K562 (cell line): ENCODE results near the gene ATP13A4. TPM values are rescaled to one million over a fixed set of nuclear protein-coding genes. Genes with fewer than 3 reads are reported as not detected.

ENCODE experiments used
- ATAC-seq: fragments of 200-7000 bp; cut with Tn5 transposase; 3 replicates; pipeline ENCODE4 v1.9.1; 2020; ENCODE audit warnings: moderate library complexity
- BruUV-seq: library from RNA; stranded (reverse); fragments of 400-500 nt; replicated peaks from 2 replicates; lab custom pipeline; 2021; lab: Mats Ljungman, UMichigan
- CTCF ChIA-PET: fragments of 300-600 bp; formaldehyde crosslinking; extraction: SDS; loops from one replicate; lab custom pipeline; 2021; ENCODE audit warnings: low intra/inter-chr PET ratio; lab: Yijun Ruan, JAX
- POLR2A ChIA-PET: fragments of 300-600, 350-650 bp; sonication (Branson Sonifier 250); formaldehyde crosslinking; extraction: SDS; loops from one replicate; lab custom pipeline; 2021; ENCODE audit warnings: antibody characterized with exemption, inconsistent platforms; lab: Yijun Ruan, JAX
- DNase-seq, 4 experiments: peaks; one replicate each; pipeline versions ENCODE4 v3.0.0 to v3.0.0-alpha.2; 2011 to 2018; ENCODE audit warnings: low spot score in 3 of 4, mixed read lengths in 3 of 4; ENCODE audit errors: extremely low read depth in 1 of 4
- FAIRE-seq: peaks from 2 replicates; lab custom pipeline; 2011; peaks lifted over from hg19 to GRCh38; lab: Jason Lieb, UNC
- H2AFZ ChIP-seq: 2 replicates; pipeline ENCODE4 v1.6.0; 2011; ENCODE audit warnings: low read depth, low read length, control low read depth, inconsistent platforms
- H3K27ac ChIP-seq: fragments of 200-600 bp; 3 replicates; pipeline ENCODE4 v1.8.0; 2011; ENCODE audit warnings: low read depth, mild to moderate bottlenecking, control low read depth, inconsistent platforms, low read length, moderate library complexity, mixed read lengths; ENCODE audit errors: extremely low read depth
- H3K27me3 ChIP-seq, 2 experiments: fragments of 300-600 bp in 1 of 2; 2 replicates in 1 of 2; 3 replicates in 1 of 2; pipeline versions ENCODE4 v1.6.0 to v1.8.0; 2011; ENCODE audit warnings: inconsistent platforms in 2 of 2, low read length in 2 of 2, mild to moderate bottlenecking in 1 of 2, mixed read lengths in 1 of 2, moderate library complexity in 1 of 2; ENCODE audit not compliant: control insufficient read depth in 2 of 2, insufficient read depth in 2 of 2
- H3K36me3 ChIP-seq: fragments of 300-600 bp; 3 replicates; pipeline ENCODE4 v1.8.0; 2011; ENCODE audit warnings: mild to moderate bottlenecking, low read length, inconsistent platforms; ENCODE audit not compliant: control insufficient read depth, insufficient read depth
- H3K4me1 ChIP-seq, 2 experiments: fragments of 200-600 bp in 1 of 2; replicated peaks in 1 of 2; 2 replicates in 1 of 2; 3 replicates in 1 of 2; pipeline versions ENCODE4 v1.5.1 to v1.8.0; 2011; ENCODE audit warnings: inconsistent platforms in 2 of 2, low read length in 2 of 2, mild to moderate bottlenecking in 1 of 2, mixed read lengths in 1 of 2, moderate library complexity in 1 of 2; ENCODE audit not compliant: control insufficient read depth in 2 of 2, insufficient read depth in 2 of 2
- H3K4me2 ChIP-seq: 2 replicates; pipeline ENCODE4 v1.6.1; 2011; ENCODE audit warnings: low read length, control low read depth, inconsistent platforms, mixed read lengths; ENCODE audit not compliant: insufficient read depth
- H3K4me3 ChIP-seq: fragments of 200-600 bp; sonication (generic), shearing (Covaris generic); 2 replicates; pipeline ENCODE4 v1.5.1; 2016; ENCODE audit warnings: control low read depth, inconsistent platforms
- H3K79me2 ChIP-seq: fragments of 200-600 bp; 3 replicates; pipeline ENCODE4 v1.8.0; 2011; ENCODE audit warnings: low read length, inconsistent platforms; ENCODE audit not compliant: control insufficient read depth, insufficient read depth
- H3K9ac ChIP-seq, 2 experiments: 2 replicates each; pipeline versions ENCODE4 v1.6.0 to v1.6.1; 2011; ENCODE audit warnings: low read depth in 2 of 2, low read length in 2 of 2, control low read depth in 1 of 2, inconsistent platforms in 1 of 2, mild to moderate bottlenecking in 1 of 2, mixed read lengths in 1 of 2; ENCODE audit not compliant: insufficient read depth in 1 of 2
- H3K9me1 ChIP-seq: one replicate; pipeline ENCODE4 v1.6.0; 2011; ENCODE audit warnings: inconsistent platforms, mild to moderate bottlenecking, low read length, moderate library complexity; ENCODE audit not compliant: control insufficient read depth, insufficient read depth
- H3K9me3 ChIP-seq: replicated peaks from 2 replicates; pipeline ENCODE4 v1.5.1; 2011; ENCODE audit warnings: low read depth, low read length, inconsistent platforms; ENCODE audit not compliant: control insufficient read depth, insufficient read depth
- H4K20me1 ChIP-seq: replicated peaks from 2 replicates; pipeline ENCODE4 v1.6.1; 2011; ENCODE audit warnings: low read length, inconsistent platforms, mixed read lengths; ENCODE audit not compliant: control insufficient read depth, insufficient read depth
- BCL6 ChIP-seq: fragments of 250-450 bp; sonication (Bioruptor Pico); IDR thresholded peaks from 2 replicates; pipeline ENCODE4 v1.4.0; 2020
- CHCHD3 ChIP-seq: fragments of 250-450 bp; sonication (Bioruptor Pico); IDR thresholded peaks from 2 replicates; pipeline ENCODE4 v2.1.2; 2022; ENCODE audit warnings: mild to moderate bottlenecking
- FOXJ2 ChIP-seq: fragments of 200-800 bp; sonication (Bioruptor generic); IDR thresholded peaks from 2 replicates; pipeline ENCODE4 v1.6.1; 2016; ENCODE audit warnings: missing genetic modification characterization, missing compliant biosample characterization
- GABPB2 ChIP-seq: fragments of 250-450 bp; sonication (Bioruptor Pico); conservative IDR thresholded peaks from 2 replicates; pipeline ENCODE4 v1.5.1; 2021; ENCODE audit warnings: mild to moderate bottlenecking
- JUN ChIP-seq, 2 experiments: sonication (generic) in 1 of 2; formaldehyde crosslinking in 1 of 2; IDR thresholded peaks; 2 replicates each; pipeline versions ENCODE4 v1.6.1 to v1.8.0; 2012 to 2022; ENCODE audit warnings: borderline replicate concordance in 2 of 2, mild to moderate bottlenecking in 2 of 2, improper control_type of control experiment in 1 of 2, low read depth in 1 of 2, low read length in 1 of 2, missing genetic modification reagents in 1 of 2
- MCM7 ChIP-seq, 2 experiments: fragments of 450-650 bp; IDR thresholded peaks; 2 replicates each; pipeline ENCODE4 v1.6.1; 2016 to 2018
- PCBP2 ChIP-seq: fragments of 200-400 bp; formaldehyde crosslinking; IDR thresholded peaks from 2 replicates; pipeline ENCODE4 v1.6.1; 2018; ENCODE audit warnings: low read length, low read depth, mild to moderate bottlenecking, moderate library complexity; ENCODE audit not compliant: poor library complexity, severe bottlenecking
- PHB ChIP-seq: fragments of 250-450 bp; sonication (Bioruptor Pico); IDR thresholded peaks from 2 replicates; pipeline ENCODE4 v1.5.0; 2021
- POU5F1 ChIP-seq: fragments of 150-350 bp; IDR thresholded peaks from 2 replicates; pipeline ENCODE4 v1.6.1; 2014; ENCODE audit warnings: borderline replicate concordance, low read length, low read depth, mild to moderate bottlenecking; ENCODE audit not compliant: partially characterized antibody
- SRSF7 ChIP-seq: fragments of 200-400 bp; formaldehyde crosslinking; optimal IDR thresholded peaks from 2 replicates; pipeline ENCODE3; 2017; ENCODE audit warnings: mild to moderate bottlenecking, low read depth, low read length
- TAF7 ChIP-seq: fragments of 450-650 bp; IDR thresholded peaks from 2 replicates; pipeline ENCODE4 v1.6.1; 2016; ENCODE audit warnings: missing genetic modification characterization, missing compliant biosample characterization
- TGIF2 ChIP-seq: sonication (generic); formaldehyde crosslinking; IDR thresholded peaks from 2 replicates; pipeline ENCODE4 v1.8.1; 2022; ENCODE audit warnings: mild to moderate bottlenecking, missing genetic modification reagents, moderate library complexity
- ZNF212 ChIP-seq: fragments of 450-650 bp; formaldehyde crosslinking; IDR thresholded peaks from 2 replicates; pipeline ENCODE4 v1.4.0; 2020; ENCODE audit warnings: mild to moderate bottlenecking
- ZNF224 ChIP-seq: sonication (generic); formaldehyde crosslinking; IDR thresholded peaks from 2 replicates; pipeline ENCODE4 v1.8.0; 2022; ENCODE audit warnings: mild to moderate bottlenecking, missing genetic modification reagents
- ZNF668 ChIP-seq: fragments of 250-450 bp; sonication (Bioruptor Pico); IDR thresholded peaks from 2 replicates; pipeline ENCODE4 v1.8.0; 2022; ENCODE audit warnings: mild to moderate bottlenecking, inconsistent platforms
- whole genome bisulfite sequencing: fragments of 100-300 bp; shearing (Covaris generic); methylation state at CpG from one replicate; pipeline ENCODE4 v1.1.6; 2016; ENCODE audit warnings: low coverage, mixed read lengths; ENCODE audit not compliant: insufficient coverage; ENCODE audit errors: missing lambda C conversion rate; 5-methylcytosine and 5-hydroxymethylcytosine counted together
- in situ Hi-C: fragments of 300-500 bp; cut with MboI; formaldehyde crosslinking; loops from 4 replicates; pipeline ENCODE4 v1.15.0; 2018; ENCODE audit warnings: inconsistent platforms, mixed read lengths
- intact Hi-C: fragments of 100-400 bp; cut with micrococcal nuclease; formaldehyde crosslinking; loops from 2 replicates; pipeline ENCODE4 v1.14.2; 2022
- polyA plus RNA-seq, 8 experiments: library from polyadenylated mRNA; depleted of rRNA in 4 of 8; stranded (reverse) in 5 of 8; unstranded in 3 of 8; fragments of >200 nt; fragmentation: Nextera tagmentation in 2 of 8; fragmentation: Illumina TruSeq in 1 of 8; extraction: Ambion mirVana in 2 of 8; extraction: Trizol in 1 of 8; gene quantifications; 2 replicates each; pipeline versions ENCODE4 v1.2.1 to v1.2.3, GENCODE V29; 2011 to 2014; ENCODE audit warnings: inconsistent platforms in 1 of 8, missing spikeins in 1 of 8
- total RNA-seq, 7 experiments: library from RNA; depleted of rRNA in 6 of 7; stranded (reverse); fragments of >200 nt in 6 of 7; fragmentation: Illumina TruSeq in 2 of 7; extraction: Trizol in 2 of 7; gene quantifications; 2 replicates each; pipeline versions ENCODE4 v1.2.1 to v1.2.3, GENCODE V29; 2011 to 2021; ENCODE audit warnings: low replicate concordance in 1 of 7
- TF ChIP-seq, protein P1 (sequence below): sonication (generic); formaldehyde crosslinking; IDR thresholded peaks from 2 replicates; pipeline ENCODE4 v1.9.0; 2022; ENCODE audit warnings: mild to moderate bottlenecking, missing genetic modification reagents
- TF ChIP-seq, protein P2 (sequence below): fragments of 450-650 bp; IDR thresholded peaks from 2 replicates; pipeline ENCODE4 v1.6.1; 2016; ENCODE audit warnings: low read depth

Gene ATP13A4
- total and polyA plus RNA-seq, 9 of the 15 experiments (the other 6 are each of a cell fraction or from before 2014, with no cell fraction given): 0.03 to 0.14 (median 0.07) TPM; not detected in 6

DNA sequence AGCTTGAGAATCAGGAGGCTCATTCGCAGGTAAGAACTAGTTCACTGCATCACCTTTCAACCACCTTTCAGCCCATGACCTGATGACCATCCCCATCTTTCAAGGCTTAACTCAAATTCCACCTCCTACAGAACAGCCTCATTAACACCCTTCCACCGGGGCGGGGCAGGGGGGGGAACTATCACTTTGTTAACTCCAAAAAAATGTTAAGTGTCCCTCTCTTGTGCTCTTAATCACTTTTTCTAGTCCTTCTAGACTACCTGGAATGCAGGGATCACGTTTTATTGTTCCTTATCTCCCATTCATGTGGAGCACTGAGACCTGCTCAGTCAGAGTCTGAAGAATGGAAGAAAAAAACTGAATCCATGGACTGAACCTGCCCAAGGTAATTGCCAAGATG is 51.8 kb downstream of the ATP13A4 start:
- DNase-seq (no peak), FAIRE-seq (no peak), ATAC-seq (no peak)
- Histone ChIP-seq H3K79me2 (no peaks in the 10 kb centered on the region), H3K9me1 (no peaks in the 10 kb centered on the region), H3K4me1 (no peaks in the 10 kb centered on the region), H3K36me3 (no peaks in the 10 kb centered on the region), H3K27me3 (no peaks in the 10 kb centered on the region; a peak in 1 of 5 replicates), H3K9me3 (no peaks in the 10 kb centered on the region), H3K9ac (no peak overlapping the region), H3K4me2 (no peak overlapping the region), H3K27ac (no peak overlapping the region), H2AFZ (no peak overlapping the region), H4K20me1 (no peaks in the 10 kb centered on the region), H3K4me3 (no peak overlapping the region)
- 0% methylated on average over 4 of the region's 4 CpGs for WGBS
- no peak for TF ChIP-seq CHCHD3 (CRISPR knock-in tag)
- TF ChIP-seq, protein P1, sequence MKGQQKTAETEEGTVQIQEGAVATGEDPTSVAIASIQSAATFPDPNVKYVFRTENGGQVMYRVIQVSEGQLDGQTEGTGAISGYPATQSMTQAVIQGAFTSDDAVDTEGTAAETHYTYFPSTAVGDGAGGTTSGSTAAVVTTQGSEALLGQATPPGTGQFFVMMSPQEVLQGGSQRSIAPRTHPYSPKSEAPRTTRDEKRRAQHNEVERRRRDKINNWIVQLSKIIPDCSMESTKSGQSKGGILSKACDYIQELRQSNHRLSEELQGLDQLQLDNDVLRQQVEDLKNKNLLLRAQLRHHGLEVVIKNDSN (CRISPR knock-in tag): no peak
- TF ChIP-seq BCL6: no peak
- no peak for TF ChIP-seq FOXJ2 (tag)
- TF ChIP-seq ZNF224 (CRISPR knock-in tag): no peak
- no peak for TF ChIP-seq JUN (IDR thresholded peaks at IDR 0.05; ENCODE audit: borderline replicate concordance, low read depth, low read length)
- no peak for TF ChIP-seq JUN (CRISPR knock-in tag; IDR thresholded peaks at IDR 0.05; ENCODE audit: borderline replicate concordance)
- no peak for TF ChIP-seq GABPB2 (CRISPR knock-in tag)
- TF ChIP-seq TGIF2 (CRISPR knock-in tag): no peak
- TF ChIP-seq, protein P2, sequence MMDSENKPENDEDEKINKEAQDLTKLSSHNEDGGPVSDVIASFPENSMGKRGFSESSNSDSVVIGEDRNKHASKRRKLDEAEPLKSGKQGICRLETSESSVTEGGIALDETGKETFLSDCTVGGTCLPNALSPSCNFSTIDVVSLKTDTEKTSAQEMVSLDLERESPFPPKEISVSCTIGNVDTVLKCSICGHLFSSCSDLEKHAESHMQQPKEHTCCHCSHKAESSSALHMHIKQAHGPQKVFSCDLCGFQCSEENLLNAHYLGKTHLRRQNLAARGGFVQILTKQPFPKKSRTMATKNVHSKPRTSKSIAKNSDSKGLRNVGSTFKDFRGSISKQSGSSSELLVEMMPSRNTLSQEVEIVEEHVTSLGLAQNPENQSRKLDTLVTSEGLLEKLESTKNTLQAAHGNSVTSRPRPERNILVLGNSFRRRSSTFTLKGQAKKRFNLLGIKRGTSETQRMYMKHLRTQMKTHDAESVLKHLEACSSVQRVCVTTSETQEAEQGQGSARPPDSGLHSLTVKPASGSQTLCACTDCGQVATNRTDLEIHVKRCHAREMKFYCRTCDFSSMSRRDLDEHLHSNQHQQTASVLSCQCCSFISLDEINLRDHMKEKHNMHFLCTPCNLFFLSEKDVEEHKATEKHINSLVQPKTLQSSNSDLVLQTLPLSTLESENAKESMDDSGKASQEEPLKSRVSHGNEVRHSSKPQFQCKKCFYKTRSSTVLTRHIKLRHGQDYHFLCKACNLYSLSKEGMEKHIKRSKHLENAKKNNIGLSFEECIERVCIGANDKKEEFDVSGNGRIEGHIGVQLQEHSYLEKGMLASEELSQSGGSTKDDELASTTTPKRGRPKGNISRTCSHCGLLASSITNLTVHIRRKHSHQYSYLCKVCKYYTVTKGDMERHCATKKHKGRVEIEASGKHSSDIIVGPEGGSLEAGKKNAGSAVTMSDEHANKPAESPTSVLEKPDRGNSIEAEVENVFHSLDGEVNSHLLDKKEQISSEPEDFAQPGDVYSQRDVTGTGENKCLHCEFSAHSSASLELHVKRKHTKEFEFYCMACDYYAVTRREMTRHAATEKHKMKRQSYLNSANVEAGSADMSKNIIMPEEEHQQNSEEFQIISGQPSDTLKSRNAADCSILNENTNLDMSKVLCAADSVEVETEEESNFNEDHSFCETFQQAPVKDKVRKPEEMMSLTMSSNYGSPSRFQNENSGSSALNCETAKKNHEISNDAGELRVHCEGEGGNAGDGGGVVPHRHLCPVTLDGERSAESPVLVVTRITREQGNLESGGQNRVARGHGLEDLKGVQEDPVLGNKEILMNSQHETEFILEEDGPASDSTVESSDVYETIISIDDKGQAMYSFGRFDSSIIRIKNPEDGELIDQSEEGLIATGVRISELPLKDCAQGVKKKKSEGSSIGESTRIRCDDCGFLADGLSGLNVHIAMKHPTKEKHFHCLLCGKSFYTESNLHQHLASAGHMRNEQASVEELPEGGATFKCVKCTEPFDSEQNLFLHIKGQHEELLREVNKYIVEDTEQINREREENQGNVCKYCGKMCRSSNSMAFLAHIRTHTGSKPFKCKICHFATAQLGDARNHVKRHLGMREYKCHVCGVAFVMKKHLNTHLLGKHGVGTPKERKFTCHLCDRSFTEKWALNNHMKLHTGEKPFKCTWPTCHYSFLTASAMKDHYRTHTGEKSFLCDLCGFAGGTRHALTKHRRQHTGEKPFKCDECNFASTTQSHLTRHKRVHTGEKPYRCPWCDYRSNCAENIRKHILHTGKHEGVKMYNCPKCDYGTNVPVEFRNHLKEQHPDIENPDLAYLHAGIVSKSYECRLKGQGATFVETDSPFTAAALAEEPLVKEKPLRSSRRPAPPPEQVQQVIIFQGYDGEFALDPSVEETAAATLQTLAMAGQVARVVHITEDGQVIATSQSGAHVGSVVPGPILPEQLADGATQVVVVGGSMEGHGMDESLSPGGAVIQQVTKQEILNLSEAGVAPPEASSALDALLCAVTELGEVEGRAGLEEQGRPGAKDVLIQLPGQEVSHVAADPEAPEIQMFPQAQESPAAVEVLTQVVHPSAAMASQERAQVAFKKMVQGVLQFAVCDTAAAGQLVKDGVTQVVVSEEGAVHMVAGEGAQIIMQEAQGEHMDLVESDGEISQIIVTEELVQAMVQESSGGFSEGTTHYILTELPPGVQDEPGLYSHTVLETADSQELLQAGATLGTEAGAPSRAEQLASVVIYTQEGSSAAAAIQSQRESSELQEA: no peak
- no peak for TF ChIP-seq SRSF7
- no peak for TF ChIP-seq ZNF212 (CRISPR knock-in tag)
- no peak for TF ChIP-seq TAF7 (tag)
- TF ChIP-seq MCM7 (IDR thresholded peaks at IDR 0.05): no peak
- TF ChIP-seq PHB (CRISPR knock-in tag): no peak
- TF ChIP-seq ZNF668 (CRISPR knock-in tag): no peak
- TF ChIP-seq PCBP2: no peak
- no peak for TF ChIP-seq POU5F1
- intact Hi-C loops: no loop called here
- in situ Hi-C loops: no loop called here
- CTCF ChIA-PET: no interaction called here
- POLR2A ChIA-PET: no interaction called here
- no TSS peak for BruUV-seq
